PC-9 (cell line): ENCODE measurements around the gene CLIC1. TPM values are rescaled to one million over a fixed set of nuclear protein-coding genes. Genes with fewer than 3 reads are reported as not detected.

Experiments
- BruUV-seq: library from RNA; stranded (reverse); fragments of 400-500 nt; replicated peaks from 2 replicates; lab custom pipeline; 2021; lab: Mats Ljungman, UMichigan
- CTCF ChIA-PET: fragments of 300-600 bp; sonication (Branson Sonifier 250); formaldehyde crosslinking; loops from one replicate; lab custom pipeline; 2022; ENCODE audit warnings: antibody characterized with exemption; lab: Charles Lee
- POLR2A ChIA-PET: fragments of 300-600 bp; sonication (Branson Sonifier 250); formaldehyde crosslinking; loops from one replicate; lab custom pipeline; 2022; ENCODE audit warnings: antibody characterized with exemption; ENCODE audit not compliant: unreplicated experiment; lab: Charles Lee
- DNase-seq, 2 experiments: peaks; one replicate each; pipeline versions ENCODE4 v3.0.0 to v3.0.0-alpha.2; 2015 to 2022; ENCODE audit warnings: mixed read lengths in 1 of 2
- H2AFZ ChIP-seq: fragments of 200-600 bp; sonication (generic); 2 replicates; pipeline ENCODE4 v1.8.1; 2017; ENCODE audit warnings: antibody characterized with exemption
- H3F3A ChIP-seq: fragments of 200-600 bp; sonication (generic); 2 replicates; pipeline ENCODE4 v1.8.1; 2017; ENCODE audit warnings: antibody characterized with exemption, mild to moderate bottlenecking, low read depth; ENCODE audit not compliant: insufficient read depth
- H3K27ac ChIP-seq: fragments of 200-600 bp; sonication (generic); 2 replicates; pipeline ENCODE4 v1.6.1; 2016; ENCODE audit warnings: mixed run types
- H3K27me3 ChIP-seq: fragments of 200-600 bp; sonication (generic); 2 replicates; pipeline ENCODE4 v1.6.1; 2016; ENCODE audit warnings: low read depth, mixed run types; ENCODE audit not compliant: insufficient read depth
- H3K36me3 ChIP-seq: fragments of 200-600 bp; sonication (generic); 2 replicates; pipeline ENCODE4 v1.6.1; 2016; ENCODE audit warnings: low read depth, mixed run types
- H3K4me1 ChIP-seq: fragments of 200-600 bp; sonication (generic); replicated peaks from 2 replicates; pipeline ENCODE4 v1.6.1; 2016; ENCODE audit warnings: mixed run types; ENCODE audit not compliant: insufficient read depth
- H3K4me2 ChIP-seq: fragments of 200-600 bp; sonication (generic); 2 replicates; pipeline ENCODE4 v1.6.1; 2017; ENCODE audit warnings: mixed run types
- H3K4me3 ChIP-seq: fragments of 200-600 bp; sonication (generic); 2 replicates; pipeline ENCODE4 v1.6.1; 2016; ENCODE audit warnings: mixed run types
- H3K79me2 ChIP-seq: fragments of 200-600 bp; sonication (generic); 2 replicates; pipeline ENCODE4 v1.6.1; 2017; ENCODE audit warnings: low read depth, mixed run types
- H3K9me2 ChIP-seq: fragments of 200-600 bp; sonication (generic); 2 replicates; pipeline ENCODE4 v1.8.1; 2017; ENCODE audit warnings: mild to moderate bottlenecking; ENCODE audit not compliant: insufficient read depth
- H3K9me3 ChIP-seq: fragments of 200-600 bp; sonication (generic); 2 replicates; pipeline ENCODE4 v1.8.1; 2016; ENCODE audit warnings: low read depth; ENCODE audit not compliant: insufficient read depth
- H4K20me1 ChIP-seq: fragments of 200-600 bp; sonication (generic); 2 replicates; pipeline ENCODE4 v1.8.1; 2017; ENCODE audit not compliant: insufficient read depth
- EZH2 ChIP-seq: fragments of 200-600 bp; sonication (generic); IDR thresholded peaks from 2 replicates; pipeline ENCODE4 v1.8.0; 2017; ENCODE audit warnings: antibody characterized with exemption, low read depth
- intact Hi-C: fragments of 100-400 bp; cut with micrococcal nuclease; formaldehyde crosslinking; loops from one replicate; pipeline ENCODE4 v1.10.0; 2022; ENCODE audit not compliant: unreplicated experiment
- total RNA-seq: library from RNA; stranded (reverse); gene quantifications from 2 replicates; pipeline ENCODE4 v1.2.3, GENCODE V29; 2021
- TF ChIP-seq, protein P1 (sequence below): fragments of 200-600 bp; sonication (generic); conservative IDR thresholded peaks from 2 replicates; pipeline ENCODE4 v1.6.1; 2017; ENCODE audit warnings: mixed run types, antibody characterized with exemption, mild to moderate bottlenecking, moderate library complexity

The CLIC1 gene
- total RNA-seq, 1 experiment from 2014 or later = 599 TPM

DNA sequence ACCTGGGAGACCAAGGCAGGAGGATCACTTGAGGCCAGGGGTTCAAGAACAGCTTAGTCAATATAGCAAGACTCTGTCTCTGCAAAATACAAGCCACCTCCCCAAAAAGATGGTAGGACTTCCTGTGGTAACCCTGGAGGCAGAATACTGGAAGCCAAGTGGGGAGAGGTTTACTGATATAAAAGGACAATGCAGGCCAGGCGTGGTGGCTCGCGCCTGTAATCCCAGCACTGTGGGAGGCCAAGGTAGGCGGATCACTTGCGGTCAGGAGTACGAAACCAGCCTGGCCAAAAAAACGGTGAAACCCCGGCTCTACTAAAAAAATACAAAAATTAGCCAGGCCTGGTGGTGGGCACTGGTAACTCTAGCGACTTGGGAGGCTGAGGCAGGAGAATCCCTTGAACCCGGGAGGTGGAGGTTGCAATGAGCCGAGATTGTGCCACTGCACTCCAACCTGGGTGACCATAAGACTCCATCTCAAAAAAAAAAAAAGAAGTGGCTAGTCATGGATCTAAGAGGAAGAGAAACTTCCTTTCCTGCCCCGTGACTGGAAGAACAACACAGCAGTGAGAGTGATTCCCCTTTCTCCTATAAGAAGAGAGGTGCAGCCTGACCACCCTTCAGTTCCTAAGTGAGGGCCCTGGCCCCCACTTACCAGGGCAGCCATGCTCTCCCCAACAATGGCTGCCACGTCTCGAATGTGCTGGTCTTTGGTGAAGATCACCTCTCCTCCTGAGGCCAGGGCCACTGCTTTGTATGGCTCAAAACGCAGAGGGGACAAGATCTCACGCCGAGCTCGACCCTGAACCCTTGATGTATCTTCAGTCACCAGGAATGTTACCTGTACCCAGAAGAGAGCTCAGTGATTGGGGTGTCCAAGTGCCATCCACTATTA, 32.3 kb upstream of the CLIC1 start:
- no TSS peak for BruUV-seq
- no peaks in the 10 kb centered on the region for H4K20me1 ChIP-seq
- no peak overlapping the region for H3K4me2 ChIP-seq
- POLR2A ChIA-PET = interaction anchor here (0.6 to 1.2 kb wide), 2 partner anchors 33 to 422 kb away, joined by 5 to 7 read pairs; partner anchors contain the start of genes CLIC1 and PBX2
- H3K4me1 ChIP-seq = 0 out of 2 replicates have a peak, but pooled peaks cover 3% of the 10 kb centered on the region
- H3K27me3 ChIP-seq = no peaks in the 10 kb centered on the region
- H3K4me3 ChIP-seq = no peak overlapping the region
- H3K9me2 ChIP-seq = no peaks in the 10 kb centered on the region
- no peaks in the 10 kb centered on the region for H3K79me2 ChIP-seq
- no peaks in the 10 kb centered on the region for H3K9me3 ChIP-seq
- no peak overlapping the region for H2AFZ ChIP-seq
- no peak for DNase-seq
- CTCF ChIA-PET = interaction anchor here (1.9 to 2.2 kb wide), 2 partner anchors 21 to 39 kb away, joined by 10 to 13 read pairs; partner anchors contain the start of gene DDAH2
- intact Hi-C loops = loop anchor here (1.0 kb wide), 2 partner anchors 39 to 88 kb away; partner anchors contain the start of gene DDAH2
- TF ChIP-seq, protein P1, sequence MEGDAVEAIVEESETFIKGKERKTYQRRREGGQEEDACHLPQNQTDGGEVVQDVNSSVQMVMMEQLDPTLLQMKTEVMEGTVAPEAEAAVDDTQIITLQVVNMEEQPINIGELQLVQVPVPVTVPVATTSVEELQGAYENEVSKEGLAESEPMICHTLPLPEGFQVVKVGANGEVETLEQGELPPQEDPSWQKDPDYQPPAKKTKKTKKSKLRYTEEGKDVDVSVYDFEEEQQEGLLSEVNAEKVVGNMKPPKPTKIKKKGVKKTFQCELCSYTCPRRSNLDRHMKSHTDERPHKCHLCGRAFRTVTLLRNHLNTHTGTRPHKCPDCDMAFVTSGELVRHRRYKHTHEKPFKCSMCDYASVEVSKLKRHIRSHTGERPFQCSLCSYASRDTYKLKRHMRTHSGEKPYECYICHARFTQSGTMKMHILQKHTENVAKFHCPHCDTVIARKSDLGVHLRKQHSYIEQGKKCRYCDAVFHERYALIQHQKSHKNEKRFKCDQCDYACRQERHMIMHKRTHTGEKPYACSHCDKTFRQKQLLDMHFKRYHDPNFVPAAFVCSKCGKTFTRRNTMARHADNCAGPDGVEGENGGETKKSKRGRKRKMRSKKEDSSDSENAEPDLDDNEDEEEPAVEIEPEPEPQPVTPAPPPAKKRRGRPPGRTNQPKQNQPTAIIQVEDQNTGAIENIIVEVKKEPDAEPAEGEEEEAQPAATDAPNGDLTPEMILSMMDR = no peak
- no peak for TF ChIP-seq EZH2
- peaks cover 20% of the 10 kb centered on the region; the same call in 1 of the 2 replicates for H3F3A ChIP-seq
- no peak overlapping the region for H3K27ac ChIP-seq
- H3K36me3 ChIP-seq = no peaks in the 10 kb centered on the region

GRCh38 chr6:31767096-31767645, 30.8 kb upstream of the CLIC1 start:
- Histone ChIP-seq H3K4me3 (no peak overlapping the region), H3K9me3 (no peaks in the 10 kb centered on the region), H3K9me2 (no peaks in the 10 kb centered on the region), H3K27me3 (no peaks in the 10 kb centered on the region), H3F3A (peaks cover 14% of the 10 kb centered on the region; the same call in 1 of the 2 replicates), H3K79me2 (no peaks in the 10 kb centered on the region), H4K20me1 (no peaks in the 10 kb centered on the region), H2AFZ (no peak overlapping the region), H3K4me2 (no peak overlapping the region), H3K4me1 (peaks cover 8% of the 10 kb centered on the region; the same call in 1 of the 2 replicates), H3K36me3 (no peaks in the 10 kb centered on the region), H3K27ac (no peak overlapping the region)
- no TSS peak for BruUV-seq
- POLR2A ChIA-PET = no interaction called here
- CTCF ChIA-PET = no interaction called here
- no peak for DNase-seq
- TF ChIP-seq, protein P1 = no peak
- TF ChIP-seq EZH2 = no peak
- intact Hi-C loops = no loop called here
